AG09309 (cell line): Measurements from ENCODE around the gene GPSM1.
A peak's percentile ranks its signal among the peaks of the same experiment; 100 is the strongest.

ENCODE experiments used
- DNase-seq: peaks from one replicate; pipeline ENCODE4 v3.0.0-alpha.2; 2010; ENCODE audit warnings: low read depth
- H3K4me3 ChIP-seq: 2 replicates; pipeline ENCODE4 v1.5.1; 2011; ENCODE audit warnings: mild to moderate bottlenecking, low read depth, low read length, moderate library complexity; ENCODE audit not compliant: control insufficient read depth
- CTCF ChIP-seq: IDR thresholded peaks from 2 replicates; pipeline ENCODE4 v1.5.1; 2011; ENCODE audit warnings: mild to moderate bottlenecking, low read depth, low read length, inconsistent platforms; ENCODE audit not compliant: insufficient read depth, control insufficient read depth; ENCODE audit errors: missing control alignments

Gene GPSM1

GRCh38 chr9:136342181-136343120 lies 15.1 kb downstream of the GPSM1 start:
- H3K4me3 ChIP-seq, result no peak overlapping the region
- DNase-seq, result no peak
- no peak for TF ChIP-seq CTCF

- no peak for DNase-seq
- H3K4me3 ChIP-seq, result no peak overlapping the region
- TF ChIP-seq CTCF, result no peak
Measured at GRCh38 chr9:136343121-136343883, 16.0 kb downstream of the GPSM1 start.

- no peak overlapping the region for H3K4me3 ChIP-seq
- DNase-seq, result no peak
- TF ChIP-seq CTCF, result no peak
Measured at GRCh38 chr9:136343884-136344269, 16.5 kb downstream of the GPSM1 start.

GRCh38 chr9:136344544-136345280 lies 17.4 kb downstream of the GPSM1 start:
- DNase-seq, result no peak
- no peak for TF ChIP-seq CTCF
- H3K4me3 ChIP-seq, result no peak overlapping the region

GRCh38 chr9:136345281-136346156 lies 18.2 kb downstream of the GPSM1 start:
- H3K4me3 ChIP-seq, result no peak overlapping the region
- TF ChIP-seq CTCF, result peak; percentile 63
- no peak for DNase-seq
